LNCAP (cell line): ENCODE results near the gene ENGASE.

Experiments used
- CTCF ChIP-seq: fragments of 450-650 bp; IDR thresholded peaks from 2 replicates; pipeline ENCODE4 v1.5.1; 2017; ENCODE audit warnings: mild to moderate bottlenecking

Gene ENGASE

GRCh38 chr17:79123988-79124387 is 49.4 kb downstream of the ENGASE start:
- TF ChIP-seq CTCF, result no peak

GRCh38 chr17:79124513-79125209 is 50.0 kb downstream of the ENGASE start:
- TF ChIP-seq CTCF, result no peak

- no peak for TF ChIP-seq CTCF
These were observed 50.9 kb downstream of the ENGASE start for GRCh38 chr17:79125503-79125902.

GRCh38 chr17:79126139-79126538 is 51.5 kb downstream of the ENGASE start:
- TF ChIP-seq CTCF, result peak; percentile 57

GRCh38 chr17:79127534-79128135 is 53.0 kb downstream of the ENGASE start:
- TF ChIP-seq CTCF, result no peak

GRCh38 chr17:79129523-79129922 is 54.9 kb downstream of the ENGASE start:
- no peak for TF ChIP-seq CTCF

GRCh38 chr17:79130536-79131273 is 56.1 kb downstream of the ENGASE start:
- no peak for TF ChIP-seq CTCF
